HG03442 (cell line): ENCODE data around the gene MGAT4B.

ENCODE experiments used
- ATAC-seq: cut with Tn5 transposase; IDR thresholded peaks from one replicate; pipeline ENCODE4 v1.9.1; 2021; ENCODE audit warnings: mild to moderate bottlenecking, moderate library complexity; ENCODE audit not compliant: unreplicated experiment

Gene MGAT4B

DNA sequence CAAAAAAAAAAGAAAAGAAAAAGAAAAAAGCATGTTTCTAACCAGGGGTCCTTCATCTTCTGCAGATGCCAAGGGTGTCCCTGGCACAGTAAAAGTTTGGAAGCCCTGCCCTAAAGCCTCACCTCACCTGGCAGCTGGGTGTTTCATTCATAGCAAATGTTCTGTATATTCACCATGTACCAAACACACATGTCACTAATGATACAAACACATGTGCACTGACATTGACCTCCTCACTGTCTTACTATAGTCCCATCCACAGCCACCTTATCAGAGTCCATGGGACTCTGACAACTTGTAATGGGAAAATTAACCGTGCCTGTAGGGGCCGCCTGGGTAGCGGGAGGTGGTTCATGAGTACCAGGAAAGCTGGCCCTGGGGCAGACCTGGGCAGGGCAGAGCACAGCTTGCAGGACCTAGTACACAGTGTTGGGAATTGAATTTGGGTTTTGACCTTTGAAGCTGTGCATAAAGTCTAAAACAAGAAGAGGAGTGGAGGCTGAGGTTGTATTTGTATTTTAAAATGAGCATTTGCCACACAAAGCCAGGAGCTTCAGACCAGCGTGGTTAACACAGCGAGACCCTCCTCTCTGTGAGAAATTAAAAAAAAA is 6.4 kb upstream of the MGAT4B start:
- ATAC-seq: no peak

DNA sequence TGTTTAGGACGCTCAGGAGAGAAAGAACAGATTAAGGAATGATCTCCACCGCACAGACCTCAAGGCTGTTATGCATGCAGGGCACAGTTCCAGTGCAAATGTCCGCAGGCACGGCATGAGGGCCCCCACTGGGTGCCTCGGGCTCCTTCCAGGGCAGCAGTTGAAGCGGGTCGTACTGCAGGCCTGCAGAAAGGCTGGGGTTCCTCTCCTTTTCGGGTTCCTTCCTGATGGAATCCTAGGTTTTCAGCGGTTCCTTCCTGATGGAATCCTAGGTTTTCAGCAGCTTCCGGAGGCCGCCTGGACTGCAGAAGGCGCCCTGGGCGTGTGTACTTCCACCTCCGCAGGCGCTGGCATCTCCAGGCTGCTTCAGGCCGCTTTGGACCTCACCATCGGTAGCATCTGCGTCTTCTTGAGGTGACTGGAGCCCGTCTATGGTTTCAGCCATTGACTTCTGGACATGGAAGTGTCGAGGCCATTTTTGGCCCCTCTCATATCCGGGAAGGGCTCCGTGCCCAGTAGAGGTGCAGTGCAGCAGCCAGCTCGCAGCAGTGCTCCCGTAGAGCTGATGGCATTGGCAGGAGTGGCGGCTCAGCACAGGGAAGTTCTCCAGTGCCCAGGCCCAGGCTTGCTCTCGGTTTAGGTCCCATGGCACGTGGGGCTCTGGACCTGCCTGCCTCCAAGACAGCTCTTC is 5.6 kb upstream of the MGAT4B start:
- no peak for ATAC-seq

DNA sequence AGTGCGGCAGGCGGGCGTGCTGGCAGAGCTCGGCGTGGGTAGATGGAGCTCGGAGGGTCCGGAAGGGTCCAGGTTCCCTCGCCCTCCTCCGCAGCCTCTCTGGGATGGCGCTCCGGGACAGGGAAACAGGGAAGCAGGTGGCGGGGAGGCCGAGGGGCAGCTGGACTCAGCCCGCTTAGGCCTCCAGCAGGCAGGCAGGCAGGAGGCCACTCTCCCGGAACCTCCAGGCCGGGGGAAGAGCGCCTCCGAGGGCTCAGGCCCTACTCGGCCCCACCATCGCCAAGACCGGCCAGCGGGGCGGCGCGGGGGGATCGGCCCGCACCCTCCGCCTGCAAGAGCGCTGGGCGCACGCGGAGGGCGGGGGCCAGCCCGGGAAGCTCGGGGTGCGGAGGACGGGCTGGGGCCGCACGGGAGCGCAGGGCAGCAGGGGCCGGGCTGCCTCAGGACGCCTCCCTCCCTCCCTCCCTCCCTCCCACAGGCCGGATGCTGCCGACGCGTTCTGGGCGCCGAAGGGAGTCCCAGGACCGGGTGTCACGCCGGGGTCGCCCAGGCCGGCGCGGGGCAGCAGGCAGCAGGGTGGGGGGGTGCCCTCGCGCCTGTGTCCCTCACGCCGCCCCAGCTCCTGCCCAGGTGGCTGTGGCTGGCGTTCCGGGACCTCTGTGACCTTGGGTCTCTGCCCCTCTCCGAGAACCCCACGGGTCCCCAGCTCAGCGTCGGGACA is 977 bp downstream of the MGAT4B start:
- peak; percentile 12 for ATAC-seq

DNA sequence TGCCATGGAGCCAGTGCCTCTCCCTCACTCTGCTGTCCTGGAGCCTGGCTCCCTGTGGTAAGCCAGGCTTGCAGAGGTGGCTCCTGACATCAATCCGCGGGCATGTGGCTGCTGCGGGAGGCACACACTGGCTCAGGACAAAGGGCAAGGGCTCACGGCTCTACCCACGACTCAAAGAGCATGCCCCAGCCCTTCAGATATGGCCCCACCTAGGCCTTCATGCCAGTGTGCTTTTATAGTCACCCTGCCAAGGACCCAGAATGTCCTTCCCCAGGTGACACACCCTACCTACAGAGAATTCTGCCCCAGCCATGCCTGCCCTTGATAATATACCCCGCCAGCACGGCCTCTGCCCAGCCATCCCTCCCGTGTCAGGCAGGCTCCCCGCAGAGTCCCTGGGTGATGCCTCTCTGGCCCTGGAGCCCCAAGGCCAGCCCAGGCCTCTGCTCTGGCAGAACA is 1.6 kb downstream of the MGAT4B start:
- no peak for ATAC-seq

DNA sequence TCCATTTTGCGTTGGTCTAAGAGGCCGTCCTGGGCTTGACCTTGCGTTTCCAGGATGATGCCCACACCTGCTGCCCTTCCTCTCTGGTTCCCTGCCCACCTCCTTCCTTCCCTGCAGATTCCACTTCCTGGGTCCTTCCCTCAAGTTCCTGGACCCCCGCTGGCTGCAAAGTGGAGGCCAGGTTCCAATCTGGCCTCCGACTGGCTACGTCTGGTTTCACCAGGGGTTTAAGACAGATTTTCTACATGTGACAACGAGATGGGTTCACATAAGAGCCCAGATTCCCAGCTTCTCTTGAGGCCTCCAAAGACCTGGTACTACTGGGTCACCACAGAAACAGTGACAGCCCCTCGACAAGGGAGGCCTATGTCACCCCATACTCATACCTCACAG is 2.1 kb downstream of the MGAT4B start:
- ATAC-seq: no peak

DNA sequence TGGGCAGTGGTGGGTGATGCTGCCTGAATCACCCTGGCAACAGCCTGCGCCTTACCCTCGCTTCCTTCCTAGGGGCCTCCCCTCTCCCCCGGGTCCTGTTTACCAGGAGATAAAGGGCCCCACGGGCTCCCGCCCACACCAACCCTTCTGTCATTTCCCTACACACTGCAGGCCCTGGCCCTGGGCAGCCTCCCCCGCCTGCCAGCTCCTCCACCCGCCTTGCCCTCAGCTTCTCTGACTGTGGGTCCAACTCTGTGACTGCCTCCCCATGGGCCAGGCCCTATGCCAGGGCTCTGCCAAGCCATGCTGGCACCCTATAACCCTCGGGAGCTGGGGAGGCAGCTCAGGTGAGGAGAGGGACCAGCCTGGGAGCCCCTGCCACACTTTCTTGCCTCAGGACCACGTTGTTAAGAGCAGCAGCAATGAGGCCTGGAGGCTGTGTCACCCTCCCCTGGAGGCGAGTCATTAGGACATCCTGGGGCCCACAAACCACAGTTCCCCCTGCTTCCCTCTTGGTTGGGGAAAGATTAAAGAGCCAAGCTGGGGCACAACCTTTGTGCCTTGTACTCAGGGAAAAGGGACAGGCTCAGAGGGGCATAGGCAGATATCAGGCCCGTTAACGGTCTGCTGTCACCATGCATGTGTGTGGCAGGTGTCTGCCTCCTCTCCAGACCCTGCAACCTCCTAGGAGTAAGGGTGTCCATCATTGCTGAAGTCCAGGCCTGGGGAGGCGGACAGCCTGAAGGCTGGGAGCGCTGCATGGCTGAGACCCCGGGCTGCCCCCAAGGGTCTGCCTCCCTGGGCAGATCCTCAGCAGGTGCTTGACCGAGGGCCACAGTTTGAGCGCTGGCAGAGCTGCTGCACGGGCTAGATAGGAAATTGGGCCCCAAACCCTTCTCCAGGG is 2.8 kb downstream of the MGAT4B start:
- ATAC-seq: no peak

DNA sequence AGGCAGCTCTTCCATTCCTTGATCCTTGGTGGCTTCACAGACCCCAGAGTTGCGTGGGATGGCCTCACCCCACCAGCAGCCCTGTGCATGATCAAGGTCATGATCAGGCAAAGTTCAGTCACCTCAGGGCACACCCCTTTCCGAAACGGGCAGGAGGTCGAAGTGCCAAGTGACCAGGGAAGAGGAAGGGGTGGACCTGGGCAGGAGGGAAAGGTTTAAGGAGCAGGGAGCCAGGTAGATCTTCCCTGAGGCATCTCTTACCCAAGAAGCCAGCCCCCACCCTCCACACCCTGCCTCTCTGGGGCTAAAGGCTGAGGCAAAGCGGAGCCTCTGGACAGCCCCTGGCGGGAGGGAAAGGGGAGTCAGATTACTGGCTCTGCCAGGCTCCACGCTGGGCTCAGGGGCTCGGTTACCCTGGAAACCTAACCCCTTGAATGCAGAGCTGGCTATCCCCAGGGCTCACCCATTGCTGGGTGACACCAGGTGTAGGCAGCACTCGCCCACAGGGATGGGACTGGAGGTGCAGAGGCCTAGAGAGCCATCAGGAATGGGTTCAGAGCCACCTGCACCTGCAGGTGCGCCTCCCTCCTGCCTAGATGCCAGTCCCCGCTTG is 3.6 kb downstream of the MGAT4B start:
- ATAC-seq: no peak

DNA sequence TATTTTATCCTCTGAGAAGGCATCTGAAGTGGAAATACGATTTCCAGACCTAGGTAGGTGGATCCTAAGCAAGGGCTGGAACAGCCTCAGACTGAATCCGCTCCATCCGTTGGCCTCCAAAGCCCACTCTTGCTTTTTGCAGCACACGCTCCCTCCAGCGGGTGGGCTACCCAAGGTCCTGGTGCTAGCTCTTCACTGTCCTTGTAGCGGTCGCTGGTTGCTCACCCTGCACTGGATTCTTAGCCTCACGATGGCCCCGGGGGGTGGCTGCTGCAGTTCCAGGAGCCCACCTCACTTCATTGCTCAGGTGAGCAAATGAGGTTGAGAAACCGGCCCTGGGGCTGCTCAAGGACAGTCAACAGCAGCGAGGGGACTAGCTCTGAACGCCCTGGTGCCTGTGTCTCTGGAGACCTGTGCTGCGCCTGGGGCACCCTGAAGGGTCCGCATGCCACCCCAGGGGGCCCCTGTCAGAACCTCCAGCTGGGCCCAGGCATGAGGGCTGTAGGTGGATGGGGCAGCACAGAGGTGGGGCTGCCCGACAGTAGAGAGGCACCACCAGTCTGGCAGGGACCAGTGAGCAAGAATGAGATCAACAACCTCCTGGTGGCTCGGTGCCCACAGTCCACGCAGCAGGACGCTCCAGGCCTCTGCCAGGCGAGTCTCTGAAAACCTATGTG is 4.3 kb downstream of the MGAT4B start:
- no peak for ATAC-seq

DNA sequence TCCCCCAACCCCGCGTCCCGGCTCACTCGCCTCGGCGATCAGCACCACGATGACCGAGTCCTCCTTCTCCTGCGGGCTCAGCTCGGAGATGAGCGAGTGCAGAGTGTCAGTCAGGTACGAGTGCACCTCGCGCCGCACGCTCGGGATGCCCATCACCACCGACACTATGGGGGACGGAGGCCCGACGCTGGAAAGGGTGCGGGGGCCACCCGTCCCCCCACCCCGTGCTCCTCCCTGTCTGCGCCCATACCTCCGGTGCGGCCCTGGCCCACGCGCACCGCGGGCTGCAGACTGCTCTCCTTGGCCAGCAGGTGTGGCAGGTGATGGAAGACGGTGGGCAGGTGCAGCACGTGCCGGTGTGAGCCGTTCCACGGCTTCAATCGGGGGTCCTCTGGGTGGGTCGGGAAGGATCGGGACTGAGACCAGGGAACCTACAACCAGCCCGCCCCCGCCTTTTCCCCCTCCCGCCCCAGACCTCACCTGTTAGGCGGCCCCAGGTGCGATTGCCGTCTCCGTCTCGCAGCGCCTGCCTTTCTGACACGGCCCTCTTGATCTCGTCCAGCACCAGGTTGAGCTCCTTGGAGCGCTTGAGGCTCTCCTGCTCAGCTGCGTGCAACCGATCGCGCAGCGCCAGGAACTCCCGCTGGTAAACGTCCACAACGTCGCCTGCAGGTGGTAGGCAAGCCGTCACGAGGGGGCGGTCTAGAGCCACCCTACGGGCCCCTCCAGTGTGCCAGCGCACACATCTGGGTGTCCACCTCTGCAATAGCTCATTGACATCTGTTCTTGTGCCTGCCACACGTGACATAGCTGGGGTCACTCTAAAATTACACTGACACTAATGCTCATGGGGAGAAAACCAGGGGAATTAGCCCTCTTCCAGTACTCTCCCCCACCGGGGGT is 5.1 kb downstream of the MGAT4B start:
- ATAC-seq: no peak

DNA sequence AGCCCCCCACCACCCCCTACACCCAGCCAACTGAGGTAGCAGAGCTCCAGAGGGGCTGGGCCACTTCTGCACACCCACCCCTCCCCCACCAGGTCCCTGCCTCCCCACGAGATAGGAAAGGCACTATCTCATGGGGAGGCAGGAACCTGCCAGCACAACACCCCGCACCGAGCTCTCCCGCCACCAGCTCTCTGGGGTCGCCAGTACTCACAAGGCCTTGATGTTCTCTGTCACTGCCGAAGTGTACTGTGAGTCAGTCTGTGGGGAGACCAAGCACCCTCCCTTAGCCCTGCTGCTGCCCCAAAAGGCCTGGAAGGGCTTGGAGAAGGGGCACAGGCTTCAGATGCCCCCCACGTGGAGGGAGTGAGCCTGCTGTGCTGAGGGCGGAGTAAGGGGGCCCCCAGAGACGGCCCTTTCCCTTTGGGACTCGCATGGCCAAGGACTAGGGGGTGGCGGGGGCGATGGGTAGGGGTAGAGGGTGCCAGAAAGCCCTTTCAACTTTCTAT is 5.9 kb downstream of the MGAT4B start:
- ATAC-seq: no peak

DNA sequence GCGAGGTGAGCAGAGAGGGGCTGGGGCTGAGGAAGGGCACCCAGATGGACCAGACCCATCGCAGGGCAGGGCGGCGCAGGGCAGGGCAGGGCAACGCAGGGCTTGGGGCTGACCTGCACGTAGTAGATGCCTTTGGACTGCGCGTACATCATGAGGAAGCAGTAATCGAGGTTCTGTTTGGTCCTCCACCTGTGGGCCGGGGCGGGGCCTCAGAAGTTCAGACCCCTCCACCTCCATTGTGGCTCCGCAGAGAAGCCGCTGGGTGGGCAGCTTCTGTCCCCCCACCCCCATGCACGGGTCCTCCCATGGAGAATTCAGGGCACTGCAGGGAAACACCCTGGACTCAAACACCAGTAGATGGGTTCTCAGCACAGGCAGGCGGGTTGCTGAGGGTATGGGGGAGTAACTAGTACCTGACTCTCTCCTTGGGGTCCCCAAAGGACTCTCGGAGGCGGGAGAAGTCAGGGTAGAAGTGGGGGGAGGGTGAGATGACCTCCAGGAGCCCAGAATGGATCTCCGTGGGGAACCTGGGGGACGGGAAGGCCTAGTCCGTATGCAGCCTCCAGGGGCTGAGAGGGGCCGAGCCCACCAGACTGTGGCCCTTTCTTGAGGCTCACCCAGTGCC is 6.5 kb downstream of the MGAT4B start:
- no peak for ATAC-seq

DNA sequence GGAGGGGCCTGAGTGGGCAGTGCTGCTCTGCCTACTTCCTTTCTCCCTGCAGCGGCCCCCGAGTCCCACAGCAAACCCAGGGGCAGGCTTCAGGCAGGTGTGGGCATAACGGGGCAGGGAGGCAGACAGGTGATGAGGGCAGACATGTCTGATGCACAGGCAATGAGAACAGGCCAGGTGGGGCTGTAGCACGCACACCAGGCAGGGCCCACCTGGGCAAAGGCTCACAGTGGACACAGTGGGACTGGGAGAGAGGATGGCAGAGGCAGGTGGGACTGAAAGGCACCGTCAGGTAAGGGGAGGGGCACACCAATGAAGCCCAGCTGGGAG is 7.1 kb downstream of the MGAT4B start:
- no peak for ATAC-seq

DNA sequence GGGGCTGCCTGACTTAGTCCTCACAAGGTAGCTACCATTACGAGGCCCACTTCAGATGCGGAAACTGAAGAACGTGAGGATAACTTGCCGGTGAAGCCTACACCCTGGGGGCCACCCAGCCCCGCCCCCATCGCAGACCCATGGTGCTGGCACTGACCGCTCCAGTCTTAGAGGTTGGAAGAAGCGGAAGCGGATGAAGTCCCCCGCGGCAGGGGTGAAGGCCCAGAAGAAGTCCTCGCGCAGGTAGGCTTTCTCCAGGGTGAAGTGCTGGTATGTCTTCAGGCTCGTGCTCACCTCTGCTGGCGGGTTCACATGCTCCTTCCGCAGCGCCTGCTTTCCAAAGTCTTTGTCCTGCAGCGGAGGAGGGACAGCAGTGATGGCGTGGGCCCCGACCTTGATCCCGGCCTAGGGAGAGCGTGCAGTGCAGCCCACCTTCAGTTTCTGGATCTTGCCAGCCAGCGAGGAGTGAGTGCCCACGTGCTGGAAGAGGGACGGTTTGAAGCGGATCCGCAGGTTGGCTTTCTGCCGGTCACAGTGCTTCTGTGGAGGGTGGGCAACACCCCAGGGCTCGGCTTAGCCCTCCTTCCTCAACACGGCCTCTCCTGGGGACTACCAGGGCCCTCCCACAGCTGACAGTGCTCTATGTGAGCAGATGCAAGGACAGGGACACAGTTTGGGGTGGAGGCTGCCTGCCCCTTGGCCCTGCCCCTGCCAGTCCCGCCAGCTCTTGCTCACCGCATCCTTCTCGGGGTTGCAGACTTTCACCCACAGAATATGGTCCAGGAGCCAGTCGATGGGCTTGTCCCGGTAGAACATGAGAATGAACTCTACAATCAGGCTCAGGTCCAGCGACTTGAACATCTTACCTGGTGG is 7.7 kb downstream of the MGAT4B start:
- ATAC-seq: no peak

DNA sequence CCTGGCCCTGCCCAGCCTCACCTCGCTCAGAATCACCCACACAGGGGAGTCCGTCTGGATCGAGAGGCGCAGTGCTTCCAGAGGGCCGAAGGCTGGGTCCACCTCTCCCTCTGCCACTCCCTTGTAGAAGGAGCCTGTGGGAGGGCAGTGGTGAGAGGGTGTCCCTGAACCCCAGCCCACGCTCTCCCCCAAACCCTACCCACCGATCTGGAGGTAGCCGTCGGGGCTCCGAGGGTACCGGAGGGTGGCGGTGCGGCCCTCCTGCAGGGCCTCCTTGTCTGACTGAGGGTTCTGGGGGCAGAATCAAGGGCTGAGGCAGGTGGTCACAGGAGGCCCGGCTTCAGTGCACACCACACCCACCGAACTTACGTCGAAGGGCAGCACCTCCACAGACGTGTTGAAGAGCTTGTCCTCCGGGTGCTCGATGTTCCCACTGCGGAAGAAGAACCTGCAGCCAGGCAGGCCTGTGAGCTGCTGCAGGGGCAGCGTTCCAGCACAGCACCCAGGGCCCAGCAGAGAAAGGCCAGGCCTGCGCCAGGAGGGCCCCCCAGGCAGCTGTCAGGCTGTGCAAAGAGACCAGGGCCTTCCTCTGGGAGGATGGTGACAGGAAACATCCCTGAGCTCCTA is 8.4 kb downstream of the MGAT4B start:
- no peak for ATAC-seq

DNA sequence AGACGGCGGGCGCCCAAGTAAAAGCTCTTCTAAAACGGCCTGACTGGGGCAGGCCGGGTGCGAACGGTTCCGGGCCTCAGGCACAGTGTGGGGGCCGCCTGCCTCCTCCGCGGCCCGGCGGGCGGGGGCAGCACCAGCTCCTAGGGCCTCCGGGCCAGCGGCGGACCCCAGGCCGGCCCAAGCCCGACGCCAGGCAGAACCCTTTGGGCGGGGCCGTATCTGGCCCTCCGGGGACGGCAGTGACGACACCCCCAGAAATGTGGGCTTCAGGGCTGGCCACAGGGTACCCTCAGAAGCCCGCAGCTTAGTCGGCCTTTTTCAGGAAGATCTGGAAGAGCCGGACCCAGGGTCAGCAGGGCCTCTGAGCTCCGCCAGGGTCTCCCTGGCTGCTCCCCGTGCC is 8.9 kb downstream of the MGAT4B start:
- ATAC-seq: no peak

DNA sequence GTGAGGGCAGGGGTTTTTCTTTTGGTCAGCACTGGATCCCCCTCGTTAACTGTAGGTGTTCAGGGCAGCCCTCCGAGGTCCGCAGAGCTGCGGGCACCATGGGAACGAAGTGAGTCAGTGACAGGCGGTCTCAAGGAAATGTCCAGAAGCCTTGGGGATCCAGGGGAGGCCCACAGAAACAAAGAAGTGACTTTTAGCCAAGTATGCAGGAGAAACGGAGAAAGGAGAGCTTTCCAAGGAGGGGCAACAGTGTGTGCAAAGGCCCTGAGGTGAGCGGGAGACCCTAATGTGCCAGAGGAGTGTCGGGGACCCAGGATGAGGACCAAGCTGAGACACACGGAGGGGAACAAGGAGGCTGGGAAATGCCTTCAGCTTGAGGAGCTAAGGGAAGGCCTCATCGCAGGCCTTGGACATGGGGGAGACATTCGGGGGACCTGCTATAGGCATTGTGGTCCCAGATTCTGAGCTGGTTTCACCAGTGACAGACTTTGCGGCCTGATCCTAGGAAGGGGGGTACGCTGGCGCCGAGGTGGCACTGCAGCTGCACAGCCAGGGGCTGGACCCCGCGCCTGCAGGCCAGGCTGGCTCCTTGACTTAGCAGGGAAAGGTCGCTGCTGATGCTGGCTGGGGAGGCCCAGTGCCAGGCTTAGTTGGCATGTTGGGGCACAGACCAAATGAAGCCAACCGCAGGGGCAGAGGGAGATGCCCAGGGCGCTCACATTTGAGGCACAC is 9.6 kb downstream of the MGAT4B start:
- no peak for ATAC-seq
